ENCODE data around the gene MAGI3.
"Not testable (repeated sequence)": the region's sequence is repeated elsewhere in the genome, so short reads cannot be mapped to it uniquely, and the experiment has no call there.

MAGI3 gene

DNA sequence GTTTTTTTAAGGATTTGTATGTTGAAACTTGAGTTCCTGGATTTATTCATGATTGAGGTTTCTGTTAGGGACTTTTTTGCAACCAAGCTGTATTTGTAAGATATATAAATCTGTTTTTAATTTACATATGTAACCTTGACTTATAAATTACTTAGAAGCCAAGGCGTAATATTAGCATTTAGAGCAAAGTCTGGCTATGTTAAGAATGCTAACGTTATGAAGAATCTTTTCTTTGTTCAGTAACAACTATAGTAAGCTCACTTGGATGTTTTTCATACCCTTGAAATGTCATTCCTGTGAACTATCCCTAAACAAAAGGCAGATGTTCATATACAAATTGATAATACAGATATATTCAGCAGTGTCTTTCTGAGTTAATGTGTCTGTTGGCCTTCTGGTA is 155.3 kb downstream of the MAGI3 start:
- no peak for FAIRE-seq
- DNase-seq (ENCODE audit: insufficient read length, low spot score): no peak
- TF ChIP-seq, protein P1, sequence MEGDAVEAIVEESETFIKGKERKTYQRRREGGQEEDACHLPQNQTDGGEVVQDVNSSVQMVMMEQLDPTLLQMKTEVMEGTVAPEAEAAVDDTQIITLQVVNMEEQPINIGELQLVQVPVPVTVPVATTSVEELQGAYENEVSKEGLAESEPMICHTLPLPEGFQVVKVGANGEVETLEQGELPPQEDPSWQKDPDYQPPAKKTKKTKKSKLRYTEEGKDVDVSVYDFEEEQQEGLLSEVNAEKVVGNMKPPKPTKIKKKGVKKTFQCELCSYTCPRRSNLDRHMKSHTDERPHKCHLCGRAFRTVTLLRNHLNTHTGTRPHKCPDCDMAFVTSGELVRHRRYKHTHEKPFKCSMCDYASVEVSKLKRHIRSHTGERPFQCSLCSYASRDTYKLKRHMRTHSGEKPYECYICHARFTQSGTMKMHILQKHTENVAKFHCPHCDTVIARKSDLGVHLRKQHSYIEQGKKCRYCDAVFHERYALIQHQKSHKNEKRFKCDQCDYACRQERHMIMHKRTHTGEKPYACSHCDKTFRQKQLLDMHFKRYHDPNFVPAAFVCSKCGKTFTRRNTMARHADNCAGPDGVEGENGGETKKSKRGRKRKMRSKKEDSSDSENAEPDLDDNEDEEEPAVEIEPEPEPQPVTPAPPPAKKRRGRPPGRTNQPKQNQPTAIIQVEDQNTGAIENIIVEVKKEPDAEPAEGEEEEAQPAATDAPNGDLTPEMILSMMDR (IDR thresholded peaks at IDR 0.05; ENCODE audit: insufficient read depth, missing control alignments): no peak

DNA sequence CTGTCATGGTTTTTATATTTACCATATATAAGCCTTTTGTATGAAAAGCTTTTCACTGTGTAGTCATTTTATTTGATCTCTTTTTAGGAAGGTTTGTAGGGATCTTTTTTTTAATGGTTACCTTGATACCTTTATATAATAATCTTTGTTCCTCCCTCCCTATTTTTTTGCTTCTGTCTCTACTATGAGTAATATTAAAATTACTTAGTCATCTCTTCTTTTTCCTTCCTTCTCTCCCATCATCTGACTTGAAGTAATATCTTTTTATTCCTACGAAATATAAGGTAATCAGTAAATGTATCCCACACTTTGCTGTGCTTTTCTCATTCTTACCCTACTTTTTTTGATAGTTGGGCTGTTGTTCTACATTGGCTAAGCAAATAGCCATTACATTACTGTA is 161.4 kb downstream of the MAGI3 start:
- TF ChIP-seq, protein P1 (IDR thresholded peaks at IDR 0.05; ENCODE audit: insufficient read depth, missing control alignments): no peak
- FAIRE-seq: no peak
- DNase-seq (ENCODE audit: insufficient read length, low spot score): no peak

DNA sequence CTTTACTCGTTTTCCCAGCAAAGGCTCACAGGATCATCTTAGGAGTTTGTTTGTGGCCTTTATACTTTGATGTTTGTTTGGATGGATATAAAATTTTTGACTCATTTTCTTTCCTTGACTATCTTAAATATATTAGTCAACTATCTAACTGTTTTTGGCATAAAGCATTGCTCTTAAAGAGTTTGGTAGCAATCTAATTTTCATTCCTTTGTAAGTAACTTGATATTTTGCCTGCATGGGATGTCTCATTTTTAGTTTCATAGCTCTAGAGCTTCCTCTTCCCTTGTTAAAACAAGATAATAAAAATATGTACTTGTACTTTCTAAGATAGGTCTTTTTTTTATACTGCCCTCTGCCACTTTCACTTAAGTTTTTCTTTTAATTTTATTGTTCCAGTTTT is 161.9 kb downstream of the MAGI3 start:
- DNase-seq (ENCODE audit: insufficient read length, low spot score): no peak
- FAIRE-seq: no peak

DNA sequence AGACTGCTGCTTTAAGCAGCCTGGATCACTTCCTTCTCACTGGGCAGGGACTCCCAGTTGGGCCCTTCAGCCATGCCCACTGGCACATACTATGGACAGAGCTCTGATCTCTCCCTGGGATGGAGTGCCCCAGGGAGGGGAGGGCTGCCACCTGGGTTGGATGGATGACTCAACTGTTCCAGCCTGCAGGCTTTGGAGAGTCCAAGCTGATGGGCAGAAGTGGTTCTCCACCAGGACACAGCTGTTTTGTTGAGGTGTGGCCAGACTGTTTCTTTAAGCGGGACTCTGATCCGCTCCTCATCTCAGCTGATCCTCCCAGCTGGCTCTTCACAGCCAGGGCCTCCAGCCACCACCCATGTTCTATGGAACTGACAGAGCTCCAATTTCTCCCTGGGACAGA is 166.9 kb downstream of the MAGI3 start:
- DNase-seq (ENCODE audit: insufficient read length, low spot score): no peak
- TF ChIP-seq, protein P1 (IDR thresholded peaks at IDR 0.05; ENCODE audit: insufficient read depth, missing control alignments): no peak
- no peak for FAIRE-seq

More for the DNA sequence above, 161.9 kb downstream of the MAGI3 start:
- TF ChIP-seq, protein P1 (IDR thresholded peaks at IDR 0.05; ENCODE audit: insufficient read depth, missing control alignments): no peak

DNA sequence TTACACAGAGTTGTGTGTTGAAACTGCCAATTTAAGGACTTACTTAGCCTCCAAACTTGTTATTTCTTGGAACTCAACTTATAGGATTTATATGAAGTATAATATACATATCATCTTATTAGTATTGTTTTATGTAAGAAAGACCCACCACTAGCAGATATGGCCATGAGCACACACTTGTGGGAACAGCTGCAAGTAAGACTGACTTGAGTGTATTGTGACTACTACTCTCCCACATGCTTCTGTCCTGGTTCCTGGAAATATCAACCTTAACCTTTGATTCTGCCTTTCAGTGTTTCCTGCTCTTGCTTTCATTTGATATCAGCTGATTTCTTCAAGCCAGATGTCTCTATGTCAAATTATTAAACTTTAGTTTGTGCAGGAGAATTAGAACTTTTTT is 175.3 kb downstream of the MAGI3 start:
- FAIRE-seq (no peak), DNase-seq (ENCODE audit: insufficient read length, low spot score) (no peak)
- TF ChIP-seq, protein P1 (IDR thresholded peaks at IDR 0.05; ENCODE audit: insufficient read depth, missing control alignments): no peak

DNA sequence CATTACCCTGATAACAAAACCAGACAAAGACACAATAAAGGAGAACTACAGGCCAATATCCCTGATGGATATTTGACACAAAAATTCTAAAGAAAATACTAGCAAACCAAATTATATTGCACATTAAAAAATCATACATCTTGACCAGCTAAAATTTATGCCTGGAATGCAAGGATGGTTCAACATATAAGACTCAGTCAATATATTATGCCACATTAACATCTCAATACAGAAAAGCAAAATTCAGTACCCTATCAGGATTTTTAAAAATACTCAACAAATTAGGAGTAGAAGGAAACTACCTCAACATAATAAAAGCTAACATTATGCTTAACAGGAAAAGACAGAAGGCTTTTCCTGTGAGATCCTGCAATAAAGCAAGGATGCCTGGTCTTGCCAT is 177.1 kb downstream of the MAGI3 start:
- TF ChIP-seq, protein P1 (IDR thresholded peaks at IDR 0.05; ENCODE audit: insufficient read depth, missing control alignments): no peak
- no peak for DNase-seq (ENCODE audit: insufficient read length, low spot score)
- no peak for FAIRE-seq

DNA sequence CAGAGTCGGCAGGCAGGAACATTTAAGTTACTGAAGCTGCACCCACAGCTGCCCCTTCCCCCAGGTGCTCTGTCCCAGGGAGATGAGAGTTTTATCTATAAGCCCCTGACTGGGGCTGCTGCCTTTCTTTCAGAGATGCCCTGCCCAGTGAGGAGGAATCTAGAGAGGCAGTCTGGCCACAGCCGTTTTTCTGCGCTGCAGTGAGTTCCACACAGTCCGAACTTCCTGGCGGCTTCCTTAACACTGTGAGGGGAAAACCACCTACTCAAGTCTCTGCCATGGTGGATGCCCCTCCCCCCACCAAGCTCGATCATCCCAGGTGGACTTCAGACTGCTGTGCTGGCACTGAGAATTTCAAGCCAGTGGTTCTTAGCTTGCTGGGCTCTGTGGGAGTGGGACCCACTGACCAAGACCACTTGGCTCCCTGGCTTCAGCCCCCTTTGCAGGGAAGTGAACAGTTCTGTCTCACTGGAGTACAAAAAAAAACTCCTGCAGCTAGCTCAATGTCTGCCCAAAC is 185.5 kb downstream of the MAGI3 start:
- not testable (repeated sequence) for FAIRE-seq

DNA sequence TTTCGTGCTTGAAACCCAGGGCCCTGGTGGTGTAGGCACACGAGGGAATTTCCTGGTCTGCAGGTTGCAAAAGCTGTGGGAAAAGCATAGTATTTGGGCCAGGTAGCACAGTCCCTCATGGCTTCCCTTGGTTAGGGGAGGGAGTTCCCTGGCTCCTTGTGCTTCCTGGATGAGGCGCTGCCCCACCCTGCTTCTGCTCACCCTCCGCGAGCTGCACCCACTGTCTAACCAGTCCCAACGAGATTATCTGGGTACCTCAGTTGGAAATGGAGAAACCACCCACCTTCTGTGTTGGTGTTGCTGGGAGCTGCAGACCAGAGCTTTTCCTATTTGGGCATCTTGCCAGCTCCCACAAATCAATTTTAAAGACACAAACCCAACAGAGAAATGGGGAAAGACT is 186.0 kb downstream of the MAGI3 start:
- DNase-seq (ENCODE audit: insufficient read length, low spot score) (no peak), FAIRE-seq (no peak)
- TF ChIP-seq, protein P1 (IDR thresholded peaks at IDR 0.05; ENCODE audit: insufficient read depth, missing control alignments): no peak

More for the DNA sequence above, 185.5 kb downstream of the MAGI3 start:
- DNase-seq (ENCODE audit: insufficient read length, low spot score): not testable (repeated sequence)

All from D721Med (cell line).